HG03139 (cell line): ENCODE results near the gene RAB25.
"Not testable (repeated sequence)": the region's sequence is repeated elsewhere in the genome, so short reads cannot be mapped to it uniquely, and the experiment has no call there.

Experiments
- ATAC-seq: cut with Tn5 transposase; IDR thresholded peaks from one replicate; pipeline ENCODE4 v1.9.1; 2021; ENCODE audit not compliant: unreplicated experiment

Gene RAB25

DNA sequence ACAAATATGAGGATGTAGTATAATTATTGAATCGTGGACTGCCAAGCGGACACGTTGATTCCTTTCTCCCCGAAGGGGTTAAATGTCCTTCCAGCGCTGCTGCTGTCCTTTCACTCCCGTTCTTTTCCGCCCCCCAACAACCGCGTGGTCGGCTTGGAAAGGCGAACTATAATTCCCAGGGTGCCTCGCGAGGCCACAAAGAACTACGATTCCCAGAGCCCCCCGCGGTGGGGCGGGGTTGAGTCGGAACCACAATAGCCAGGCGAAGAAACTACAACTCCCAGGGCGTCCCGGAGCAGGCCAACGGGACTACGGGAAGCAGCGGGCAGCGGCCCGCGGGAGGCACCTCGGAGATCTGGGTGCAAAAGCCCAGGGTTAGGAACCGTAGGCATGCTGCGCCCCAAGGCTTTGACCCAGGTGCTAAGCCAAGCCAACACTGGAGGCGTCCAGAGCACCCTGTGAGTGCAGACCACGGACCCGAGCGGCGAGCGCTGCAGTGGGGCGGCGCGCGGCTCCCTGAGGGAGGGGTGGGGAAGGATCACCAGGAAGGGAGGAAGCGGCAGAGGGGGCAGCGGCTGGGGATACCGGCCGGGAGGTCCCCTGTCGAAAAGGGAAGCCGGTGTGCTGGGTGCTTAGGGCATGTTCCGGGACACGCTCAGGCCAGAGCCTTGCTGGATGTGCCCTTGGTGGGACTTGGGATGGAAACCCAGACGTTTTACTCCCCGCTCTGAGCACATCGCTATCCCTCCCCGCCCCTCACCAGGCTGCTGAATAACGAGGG is 6.3 kb upstream of the RAB25 start, which contains the start of gene LAMTOR2:
LAMTOR2 (plus strand) TSS at position 283 of the 781 bp plus-strand sequence; CDS start at position 391, 108 bp downstream.
- peak; percentile 64 for ATAC-seq

DNA sequence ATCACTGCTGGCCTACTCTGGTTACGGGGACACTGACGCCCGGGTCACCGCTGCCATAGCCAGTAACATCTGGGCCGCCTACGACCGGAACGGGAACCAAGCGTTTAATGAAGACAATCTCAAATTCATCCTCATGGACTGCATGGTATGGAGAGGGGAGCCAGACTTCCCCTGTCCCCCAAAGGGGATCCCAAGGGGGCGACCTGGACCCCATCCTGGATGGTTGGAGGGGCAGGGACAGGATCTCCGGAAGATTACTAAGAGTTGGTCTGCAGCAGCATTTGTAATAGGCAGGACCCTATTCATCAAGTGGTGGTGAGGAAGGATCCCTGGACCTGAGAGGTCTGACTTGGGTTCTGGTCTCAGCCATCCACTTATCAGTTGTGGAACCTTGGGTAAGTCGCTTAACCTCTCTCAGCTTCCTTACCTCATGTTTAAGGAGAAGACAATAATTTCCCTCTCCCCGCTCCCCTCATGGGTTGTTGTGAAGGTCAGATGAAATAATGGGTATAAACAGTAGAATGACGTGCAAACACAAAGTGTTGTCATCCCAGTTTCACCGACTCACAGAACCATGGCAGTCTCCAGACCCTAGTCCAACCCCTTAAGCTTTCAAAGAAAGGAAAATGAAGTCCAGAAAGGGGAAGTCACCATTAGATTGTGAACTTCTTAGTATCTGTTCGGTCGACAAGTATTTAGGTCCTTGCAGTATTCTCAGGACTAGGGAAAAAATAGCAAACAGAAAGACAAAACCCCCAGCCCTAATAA is 5.5 kb upstream of the RAB25 start:
- ATAC-seq, result no peak

GRCh38 chr1:156056326-156056849 is 4.6 kb upstream of the RAB25 start:
- no peak for ATAC-seq

DNA sequence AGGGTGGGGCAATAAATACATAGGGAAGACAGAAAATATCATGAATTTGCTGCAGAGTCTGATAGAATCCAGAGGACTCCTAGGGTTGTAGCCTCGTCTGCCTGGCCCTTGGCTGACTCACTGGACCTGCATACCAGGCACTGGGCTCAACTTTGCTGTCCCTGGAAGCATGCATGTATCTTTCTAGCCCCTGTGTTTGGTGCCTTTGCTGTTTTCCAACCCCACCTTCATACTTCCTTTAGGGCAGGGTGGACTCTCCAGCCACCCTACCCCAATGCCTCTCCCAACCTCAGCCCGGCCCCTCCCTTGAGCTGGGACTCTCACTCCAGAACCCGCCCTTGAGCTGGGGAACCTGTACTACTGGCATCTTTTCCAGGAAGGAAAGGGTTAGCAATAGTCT is 1.2 kb downstream of the RAB25 start:
- no peak for ATAC-seq

DNA sequence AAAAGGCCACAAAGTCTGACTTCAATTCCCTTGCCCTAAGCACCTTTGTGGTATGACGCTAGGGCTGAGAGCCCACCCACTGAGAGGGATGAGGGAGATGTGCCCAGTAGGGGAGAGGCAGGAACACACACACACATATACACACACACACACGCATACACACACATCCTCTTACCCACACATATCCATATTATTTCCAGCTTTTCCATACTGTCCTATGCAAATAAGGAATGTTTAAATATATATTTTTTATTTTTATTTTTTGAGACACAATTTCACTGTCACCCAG is 3.0 kb downstream of the RAB25 start:
- ATAC-seq, result no peak

DNA sequence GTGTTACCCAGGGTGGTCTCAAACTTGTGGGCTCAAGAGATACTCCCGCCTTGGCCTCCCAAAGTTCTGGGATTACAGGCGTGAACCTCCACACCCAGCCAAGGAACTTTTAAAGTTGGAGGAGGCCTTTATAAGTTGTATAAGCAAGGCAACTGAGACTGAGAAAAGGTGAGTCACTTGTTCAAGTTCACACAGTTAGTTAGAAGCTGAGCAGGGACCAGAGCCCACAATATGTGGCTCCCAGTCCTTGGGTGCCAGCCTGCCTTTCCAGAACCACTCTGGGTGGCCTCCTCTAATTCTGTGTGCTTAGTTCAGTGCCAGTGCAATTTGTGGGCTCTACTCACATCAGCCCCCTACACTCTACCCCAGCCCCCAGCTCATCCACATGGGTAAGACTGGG is 3.7 kb downstream of the RAB25 start:
- ATAC-seq, result no peak

- ATAC-seq, result no peak
Observed at GRCh38 chr1:156065212-156065611, 4.3 kb downstream of the RAB25 start.

DNA sequence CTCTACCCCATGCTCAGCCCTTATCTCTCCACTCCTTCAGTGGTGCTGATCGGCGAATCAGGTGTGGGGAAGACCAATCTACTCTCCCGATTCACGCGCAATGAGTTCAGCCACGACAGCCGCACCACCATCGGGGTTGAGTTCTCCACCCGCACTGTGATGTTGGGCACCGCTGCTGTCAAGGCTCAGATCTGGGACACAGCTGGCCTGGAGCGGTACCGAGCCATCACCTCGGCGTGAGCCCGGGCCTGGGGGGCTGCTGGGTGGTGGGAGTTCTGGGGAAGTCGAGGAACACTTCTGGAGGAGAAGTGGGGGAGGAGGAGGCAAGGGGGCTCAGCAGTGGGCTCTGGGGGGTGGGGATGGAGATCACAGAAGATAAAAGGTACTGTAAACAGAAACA is 4.9 kb downstream of the RAB25 start:
- no peak for ATAC-seq

DNA sequence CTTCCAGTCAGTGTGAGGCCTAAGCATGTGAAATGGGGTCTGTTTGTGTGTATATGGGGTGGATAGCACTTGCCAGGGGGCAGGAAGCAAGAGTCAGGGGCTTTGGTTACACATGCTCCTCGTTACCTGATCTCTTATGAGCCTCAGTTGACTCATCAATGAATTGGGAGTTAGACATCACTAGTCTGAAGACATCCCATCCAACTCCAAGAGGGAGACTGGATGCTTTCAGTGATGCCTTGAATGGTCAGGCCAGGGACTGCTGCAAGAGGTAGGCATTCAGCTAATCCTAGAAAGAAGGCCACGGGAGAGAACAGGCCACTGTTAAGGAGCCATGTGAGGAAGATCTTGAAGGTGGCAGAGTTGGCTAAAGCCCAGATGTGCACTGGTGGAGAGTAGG is 6.3 kb downstream of the RAB25 start:
- ATAC-seq, result no peak

DNA sequence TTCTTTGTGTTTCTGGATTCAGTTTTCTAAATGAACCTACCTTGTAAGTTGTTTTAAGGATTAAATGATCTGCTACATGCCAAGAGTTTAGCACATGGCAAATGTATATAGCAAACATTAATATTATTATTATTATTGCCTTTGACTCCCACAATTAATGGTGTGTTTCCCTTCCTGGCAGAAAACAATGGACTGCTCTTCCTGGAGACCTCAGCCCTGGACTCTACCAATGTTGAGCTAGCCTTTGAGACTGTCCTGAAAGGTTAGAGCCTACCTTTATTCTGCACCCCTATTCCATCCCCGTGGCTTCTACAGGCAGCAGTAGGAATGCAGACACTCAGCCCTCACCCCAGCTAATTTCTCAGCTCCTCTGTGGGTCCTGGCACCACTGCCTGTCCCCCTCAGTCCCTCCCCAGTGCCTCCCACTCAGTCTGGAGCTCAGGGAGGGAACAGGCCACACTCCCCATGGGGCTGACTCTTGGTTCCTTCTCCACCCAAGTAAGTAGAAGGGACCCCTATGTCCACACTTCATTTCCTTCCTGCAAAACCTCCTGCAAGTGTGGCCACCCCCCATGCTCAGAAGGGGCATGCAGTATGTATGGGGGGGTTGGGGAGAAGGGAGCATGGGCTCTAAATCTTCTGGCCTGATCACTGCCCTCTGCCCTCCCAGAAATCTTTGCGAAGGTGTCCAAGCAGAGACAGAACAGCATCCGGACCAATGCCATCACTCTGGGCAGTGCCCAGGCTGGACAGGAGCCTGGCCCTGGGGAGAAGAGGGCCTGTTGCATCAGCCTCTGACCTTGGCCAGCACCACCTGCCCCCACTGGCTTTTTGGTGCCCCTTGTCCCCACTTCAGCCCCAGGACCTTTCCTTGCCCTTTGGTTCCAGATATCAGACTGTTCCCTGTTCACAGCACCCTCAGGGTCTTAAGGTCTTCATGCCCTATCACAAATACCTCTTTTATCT is 8.8 kb downstream of the RAB25 start:
- ATAC-seq, result no peak

DNA sequence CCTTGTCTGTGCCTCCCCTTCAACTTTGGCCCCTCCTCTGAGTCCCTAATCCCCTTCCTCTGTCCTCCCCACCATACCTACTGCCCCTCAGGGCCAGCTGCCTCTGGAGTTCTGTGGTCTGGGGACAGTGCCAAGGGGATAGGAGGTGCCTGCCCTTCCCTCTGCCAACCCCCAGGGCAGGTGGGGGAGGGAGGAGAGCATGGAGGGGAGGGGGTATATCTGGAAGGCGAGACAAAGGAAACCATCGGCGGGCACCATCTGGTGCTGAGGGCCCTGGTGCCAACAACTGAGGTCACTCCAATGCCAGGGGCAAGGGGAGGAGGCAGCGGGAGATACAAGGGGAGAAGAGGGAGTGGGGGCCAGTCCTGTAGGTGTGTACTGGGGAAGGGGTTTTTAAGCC is 9.6 kb downstream of the RAB25 start:
- ATAC-seq, result no peak

DNA sequence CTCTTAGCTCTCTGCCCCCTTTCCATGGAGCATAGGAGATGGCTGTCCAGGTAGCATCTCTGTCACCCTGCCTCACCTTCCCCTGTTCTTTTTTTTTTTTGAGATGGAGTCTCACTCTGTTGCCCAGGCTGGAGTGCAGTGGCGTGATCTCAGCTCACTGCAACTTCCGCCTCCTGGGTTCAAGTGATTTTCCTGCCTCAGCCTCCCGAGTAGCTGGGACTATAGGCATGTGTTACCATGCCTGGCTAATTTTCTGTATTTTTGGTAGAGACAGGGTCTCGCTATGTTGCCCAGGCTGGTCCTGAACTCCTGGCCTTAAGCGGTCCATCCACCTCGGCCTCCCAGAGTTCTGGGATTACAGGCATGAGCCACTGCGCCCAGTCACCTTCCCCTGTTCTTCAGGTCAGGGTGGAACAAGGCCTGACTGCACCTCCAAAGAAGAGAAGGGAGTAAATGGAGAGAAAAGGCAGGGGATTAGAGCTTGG is 10.4 kb downstream of the RAB25 start:
- ATAC-seq, result not testable (repeated sequence)

DNA sequence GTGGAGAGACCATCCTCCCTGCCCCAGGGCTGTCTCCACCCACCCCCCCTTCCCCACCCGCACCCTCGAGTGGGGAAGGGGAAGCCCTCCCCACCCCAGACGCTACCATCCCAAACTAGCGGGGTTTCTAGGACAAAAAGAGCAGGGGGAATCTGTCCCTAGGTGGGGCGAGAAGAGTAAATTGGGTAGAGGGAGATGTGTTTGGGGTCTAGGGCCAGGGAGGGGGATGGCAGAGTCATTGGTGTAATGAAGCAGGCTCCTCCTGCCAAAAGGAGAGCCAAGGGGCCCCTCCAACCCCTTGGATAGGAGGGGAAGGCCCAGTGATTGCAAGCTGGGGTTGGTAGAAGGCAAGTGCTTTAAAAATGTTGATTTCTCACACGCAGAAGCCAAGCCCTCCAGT is 11.3 kb downstream of the RAB25 start:
- no peak for ATAC-seq

DNA sequence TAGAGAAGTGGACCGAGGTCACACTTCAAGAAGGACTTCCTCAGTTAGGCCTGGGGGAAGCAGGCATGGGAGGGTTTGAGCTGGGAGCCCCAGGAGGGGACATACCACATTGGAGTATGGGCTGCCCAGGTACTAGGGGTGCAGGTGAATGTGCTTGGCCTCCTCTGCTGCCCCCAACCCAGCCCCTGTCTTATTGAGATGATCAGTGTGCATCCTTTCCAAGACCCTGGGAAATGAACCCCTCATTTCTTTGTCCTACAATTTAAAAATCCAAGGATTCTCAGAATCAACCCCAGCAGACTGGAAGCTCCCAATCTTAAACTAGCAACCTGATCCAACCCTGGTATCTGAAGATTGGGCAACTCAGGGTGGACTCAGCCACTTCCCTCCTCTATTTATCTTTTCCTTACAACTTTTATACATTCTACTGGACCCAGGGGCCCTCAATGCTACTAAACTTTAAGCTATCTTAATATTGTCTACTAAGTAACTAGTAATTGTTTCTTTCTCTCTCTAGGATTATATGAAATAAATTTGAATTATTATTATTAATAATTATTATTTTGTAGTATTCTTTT is 12.2 kb downstream of the RAB25 start:
- no peak for ATAC-seq

DNA sequence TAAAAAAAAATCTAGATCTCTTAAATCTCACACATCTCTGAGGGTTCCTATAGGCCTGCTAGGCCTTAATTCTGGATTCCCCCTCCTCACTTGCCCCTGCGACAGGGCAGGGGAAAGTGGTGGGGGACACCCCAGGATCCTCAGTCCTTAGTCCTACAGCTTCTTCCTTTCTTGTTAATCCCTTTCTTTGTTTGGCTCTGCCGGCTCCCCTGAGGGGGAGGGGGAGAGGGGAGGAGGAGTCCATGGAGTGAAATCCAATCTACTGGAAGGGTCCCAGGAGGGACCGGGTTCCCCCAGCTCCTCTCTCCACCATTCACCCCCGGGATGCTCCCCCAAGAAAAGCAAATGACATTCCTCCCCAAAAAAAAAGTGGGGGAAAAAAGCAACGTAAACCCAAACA is 12.8 kb downstream of the RAB25 start:
- no peak for ATAC-seq

DNA sequence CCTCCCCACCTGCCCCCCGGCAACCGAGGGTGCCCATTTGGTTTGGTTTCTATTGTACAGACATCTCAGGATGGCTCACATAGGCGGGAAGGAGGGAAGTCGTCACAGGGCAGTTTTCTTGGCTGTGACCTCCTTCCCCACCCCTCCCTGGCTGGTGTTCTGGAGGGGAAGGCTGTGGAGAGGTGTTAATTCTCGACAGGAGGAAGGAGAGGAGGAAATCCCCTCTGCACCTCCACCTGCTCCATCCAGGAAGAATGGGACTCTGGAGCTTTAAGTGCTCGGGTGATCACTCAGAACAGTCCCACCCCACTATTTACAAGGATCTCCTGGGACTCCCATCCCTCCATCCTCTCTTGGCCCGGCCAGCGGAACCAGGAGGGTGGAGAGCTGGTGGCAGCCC is 13.7 kb downstream of the RAB25 start:
- ATAC-seq, result no peak

- ATAC-seq, result no peak
Observed at GRCh38 chr1:156075162-156075561, 14.2 kb downstream of the RAB25 start.

DNA sequence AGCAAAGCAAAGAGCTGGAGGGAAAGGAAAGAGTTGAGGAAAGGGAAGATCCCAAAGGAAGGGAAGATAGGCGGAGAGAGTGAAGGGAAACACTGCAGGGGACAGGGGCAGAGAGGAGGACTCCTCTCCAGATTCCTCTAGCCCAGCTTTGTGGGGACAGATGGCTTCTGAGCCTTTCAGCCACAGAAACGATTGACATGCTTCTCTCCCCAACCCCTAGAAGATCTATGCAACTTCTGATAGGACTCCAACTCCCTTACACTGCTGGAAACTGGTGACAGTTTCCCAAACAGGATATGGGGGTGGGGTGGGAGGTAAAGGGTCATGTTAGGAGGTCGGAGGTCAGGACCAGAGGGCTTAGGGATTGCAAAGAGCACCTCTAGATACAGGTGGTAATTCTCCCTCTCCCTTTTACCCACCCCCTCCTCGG is 14.8 kb downstream of the RAB25 start:
- no peak for ATAC-seq

- ATAC-seq, result no peak
Observed at GRCh38 chr1:156076609-156077429, 15.9 kb downstream of the RAB25 start.

DNA sequence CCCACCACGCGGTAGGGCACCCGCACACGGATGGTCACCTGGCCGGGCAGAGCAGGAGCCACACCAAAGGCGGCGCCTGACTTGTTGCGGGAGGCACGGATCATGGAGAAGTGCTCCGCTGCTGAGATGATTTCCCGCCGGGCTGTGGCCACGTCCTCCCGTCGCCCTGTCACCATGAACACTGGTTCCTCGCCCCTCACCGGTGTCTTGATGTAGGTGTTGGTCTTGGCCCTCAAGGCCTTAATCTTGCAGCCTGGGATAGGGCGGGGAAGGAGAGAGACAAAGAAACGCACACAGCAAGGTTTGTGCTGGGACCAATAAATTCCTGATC is 16.4 kb downstream of the RAB25 start:
- no peak for ATAC-seq
